Activated CD8-positive, alpha-beta memory T cell treated with anti-CD3 and anti-CD28 coated beads for 4 hours (primary cell): ENCODE data around the gene CAGE1.
A peak's percentile ranks its signal among the peaks of the same experiment; 100 is the strongest.

Experiments used
- DNase-seq, 2 donors: peaks; one replicate each; pipeline ENCODE4 v3.0.0-alpha.2; 2020; ENCODE audit warnings: low read depth in 2 of 2

CAGE1 gene

GRCh38 chr6:7389451-7390225 is at the start of gene CAGE1, which contains the start of gene RIOK1:
Gene CAGE1 (minus strand): TSS chr6:7389742. CDS start chr6:7387173, 2,569 bp downstream.
Gene RIOK1 (plus strand): TSS chr6:7389808. CDS start chr6:7390003, 195 bp downstream.
- peak; percentile 91 to 94 for DNase-seq

- no peak for DNase-seq
Observed at GRCh38 chr6:7439228-7439627, 49.7 kb upstream of the CAGE1 start.

- no peak for DNase-seq
Observed at GRCh38 chr6:7438011-7438410, 48.5 kb upstream of the CAGE1 start.

- DNase-seq = no peak
Observed at GRCh38 chr6:7434672-7435071, 45.1 kb upstream of the CAGE1 start.

GRCh38 chr6:7433121-7433617 is 43.6 kb upstream of the CAGE1 start:
- no peak for DNase-seq

GRCh38 chr6:7432391-7433120 is 43.0 kb upstream of the CAGE1 start:
- no peak for DNase-seq

GRCh38 chr6:7431674-7432390 is 42.3 kb upstream of the CAGE1 start:
- no peak for DNase-seq

- DNase-seq = no peak
Observed at GRCh38 chr6:7431313-7431673, 41.8 kb upstream of the CAGE1 start.

- no peak for DNase-seq
Observed at GRCh38 chr6:7426447-7427169, 37.1 kb upstream of the CAGE1 start.

GRCh38 chr6:7425808-7426190 is 36.3 kb upstream of the CAGE1 start:
- DNase-seq = no peak

GRCh38 chr6:7424967-7425807 is 35.6 kb upstream of the CAGE1 start:
- no peak for DNase-seq

GRCh38 chr6:7424058-7424457 is 34.5 kb upstream of the CAGE1 start:
- no peak for DNase-seq

GRCh38 chr6:7421066-7421465 is 31.5 kb upstream of the CAGE1 start:
- no peak for DNase-seq

GRCh38 chr6:7419065-7419464 is 29.5 kb upstream of the CAGE1 start:
- DNase-seq = no peak

GRCh38 chr6:7418238-7418905 is 28.8 kb upstream of the CAGE1 start:
- no peak for DNase-seq

- DNase-seq = no peak
Observed at GRCh38 chr6:7417684-7418083, 28.1 kb upstream of the CAGE1 start.

GRCh38 chr6:7414811-7415210 is 25.3 kb upstream of the CAGE1 start:
- no peak for DNase-seq

- DNase-seq = no peak
Observed at GRCh38 chr6:7413151-7413823, 23.7 kb upstream of the CAGE1 start.

GRCh38 chr6:7411328-7411727 is 21.8 kb upstream of the CAGE1 start:
- no peak for DNase-seq

- no peak for DNase-seq
Observed at GRCh38 chr6:7410851-7411250, 21.3 kb upstream of the CAGE1 start.
